SK-N-SH treated with all-trans-retinoic acid at 6 μM for 48 hours (cell line): ENCODE results near the gene DCX.

Experiments
- CREB5 ChIP-seq: fragments of 250-450 bp; sonication (Bioruptor Pico); IDR thresholded peaks from 2 replicates; pipeline ENCODE4 v1.5.1; 2020; ENCODE audit warnings: low read depth, mild to moderate bottlenecking, moderate library complexity
- PATZ1 ChIP-seq: fragments of 250-450 bp; sonication (Bioruptor Pico); IDR thresholded peaks from 2 replicates; pipeline ENCODE4 v1.8.0; 2020; ENCODE audit warnings: mild to moderate bottlenecking, moderate library complexity, borderline replicate concordance
- SNAI2 ChIP-seq: fragments of 250-450 bp; sonication (Bioruptor Pico); IDR thresholded peaks from 2 replicates; pipeline ENCODE4 v1.5.0; 2020; ENCODE audit warnings: mild to moderate bottlenecking, moderate library complexity

- no peak for TF ChIP-seq SNAI2
- no peak for TF ChIP-seq CREB5 (CRISPR knock-in tag)
- TF ChIP-seq PATZ1 (CRISPR knock-in tag), result no peak
Measured at GRCh38 chrX:111394569-111394968, 17.4 kb downstream of the DCX start.
